ENCODE results near the gene RNU1-3. TPM values are rescaled to one million over a fixed set of nuclear protein-coding genes. Genes with fewer than 3 reads are reported as not detected.
A peak's percentile ranks its signal among the peaks of the same experiment; 100 is the strongest.
"Not testable (repeated sequence)": the region's sequence is repeated elsewhere in the genome, so short reads cannot be mapped to it uniquely, and the experiment has no call there.

The RNU1-3 gene
- total and polyA plus RNA-seq, 2 donors (not counting 1 experiment from before 2014, with no cell fraction given): 4,377 TPM; not detected in 1

- H3K4me2 ChIP-seq (replicated peaks; ENCODE audit: low read depth, low read length, poor library complexity, severe bottlenecking); H3K27me3 Mint-ChIP-seq; POLR2A ChIA-PET; H3K9me3 Mint-ChIP-seq (ENCODE audit: insufficient read depth); H2AFZ ChIP-seq (ENCODE audit: insufficient read depth, low read depth, low read length, poor library complexity, severe bottlenecking); H4K20me1 ChIP-seq (ENCODE audit: control insufficient read depth, insufficient read depth, low read length, poor library complexity, severe bottlenecking); H3K27me3 ChIP-seq (replicated peaks in 1 of 4; ENCODE audit: control extremely low read depth in 1 of 4, control insufficient read depth in 3 of 4, insufficient read depth in 4 of 4, low read length in 3 of 4); DNase-seq; H3K4me3 Mint-ChIP-seq; ATAC-seq (ENCODE audit: low read depth); H3K9ac ChIP-seq (ENCODE audit: low read length); H3K4me3 ChIP-seq (ENCODE audit: control extremely low read depth in 1 of 5, extremely low read depth in 1 of 5, insufficient read depth in 1 of 5, low read depth in 2 of 5, low read length in 4 of 5); H3K9me3 ChIP-seq (ENCODE audit: control extremely low read depth in 1 of 3, control insufficient read depth in 2 of 3, insufficient read depth in 1 of 3, low read length in 2 of 3); H3K36me3 ChIP-seq (replicated peaks in 1 of 2; ENCODE audit: control extremely low read depth in 1 of 2, control insufficient read depth in 1 of 2, extremely low read depth in 1 of 2, insufficient read depth in 2 of 2, low read length in 1 of 2); CTCF ChIA-PET; H3K27ac Mint-ChIP-seq; H3K4me1 Mint-ChIP-seq; H3K27ac ChIP-seq (ENCODE audit: low read length in 2 of 2): not testable (repeated sequence)
- Histone ChIP-seq H3K79me2 (ENCODE audit: control insufficient read depth, insufficient read depth, low read length) (peaks cover 11% of the 10 kb centered on the region), H3K4me1 (ENCODE audit: control insufficient read depth in 2 of 2, insufficient read depth in 2 of 2, low read length in 2 of 2) (peaks cover 7 to 19% of the 10 kb centered on the region in 2 donors)
- 91% methylated on average over 2 of the region's 6 CpGs for WGBS (ENCODE audit: insufficient coverage)
- intact Hi-C loops (cut with micrococcal nuclease): loop anchor here (10.0 kb wide), 2 partner anchors 285 to 1125 kb away; partner anchors contain the start of genes CASP9, DNAJC16 and SZRD1
Measured at GRCh38 chr1:16649390-16649789, 17.4 kb downstream of the RNU1-3 start.

GRCh38 chr1:16648756-16649155 is 18.0 kb downstream of the RNU1-3 start:
- H3K36me3 ChIP-seq (replicated peaks in 1 of 2; ENCODE audit: control extremely low read depth in 1 of 2, control insufficient read depth in 1 of 2, extremely low read depth in 1 of 2, insufficient read depth in 2 of 2, low read length in 1 of 2); H3K27me3 Mint-ChIP-seq; POLR2A ChIA-PET; DNase-seq; ATAC-seq (ENCODE audit: low read depth); H3K9me3 Mint-ChIP-seq (ENCODE audit: insufficient read depth); H3K27ac Mint-ChIP-seq; H3K9ac ChIP-seq (ENCODE audit: low read length); H3K4me2 ChIP-seq (replicated peaks; ENCODE audit: low read depth, low read length, poor library complexity, severe bottlenecking); H3K27ac ChIP-seq (ENCODE audit: low read length in 2 of 2); H3K4me1 Mint-ChIP-seq; H4K20me1 ChIP-seq (ENCODE audit: control insufficient read depth, insufficient read depth, low read length, poor library complexity, severe bottlenecking); H3K4me3 ChIP-seq (ENCODE audit: control extremely low read depth in 1 of 5, extremely low read depth in 1 of 5, insufficient read depth in 1 of 5, low read depth in 2 of 5, low read length in 4 of 5); H2AFZ ChIP-seq (ENCODE audit: insufficient read depth, low read depth, low read length, poor library complexity, severe bottlenecking); H3K9me3 ChIP-seq (ENCODE audit: control extremely low read depth in 1 of 3, control insufficient read depth in 2 of 3, insufficient read depth in 1 of 3, low read length in 2 of 3); CTCF ChIA-PET; H3K27me3 ChIP-seq (replicated peaks in 1 of 4; ENCODE audit: control extremely low read depth in 1 of 4, control insufficient read depth in 3 of 4, insufficient read depth in 4 of 4, low read length in 3 of 4): not testable (repeated sequence)
- intact Hi-C loops (cut with micrococcal nuclease): loop anchor here (10.0 kb wide), 2 partner anchors 284 to 1124 kb away; partner anchors contain the start of genes CASP9, DNAJC16 and SZRD1
- Histone ChIP-seq H3K79me2 (ENCODE audit: control insufficient read depth, insufficient read depth, low read length) (peaks cover 17% of the 10 kb centered on the region), H3K4me1 (ENCODE audit: control insufficient read depth in 2 of 2, insufficient read depth in 2 of 2, low read length in 2 of 2) (peaks cover 11 to 24% of the 10 kb centered on the region in 2 donors)
- H3K4me3 Mint-ChIP-seq: peak overlapping the region; percentile 31
- WGBS (ENCODE audit: insufficient coverage): no CpG with 5 or more reads among the region's 8 CpGs

GRCh38 chr1:16648250-16648649 is 18.5 kb downstream of the RNU1-3 start:
- H3K4me3 Mint-ChIP-seq: peak overlapping the region; percentile 31
- H3K9ac ChIP-seq (ENCODE audit: low read length); H3K4me2 ChIP-seq (replicated peaks; ENCODE audit: low read depth, low read length, poor library complexity, severe bottlenecking); H3K27ac Mint-ChIP-seq; POLR2A ChIA-PET; ATAC-seq (ENCODE audit: low read depth); CTCF ChIA-PET; H3K9me3 ChIP-seq (ENCODE audit: control extremely low read depth in 1 of 3, control insufficient read depth in 2 of 3, insufficient read depth in 1 of 3, low read length in 2 of 3); H3K27ac ChIP-seq (ENCODE audit: low read length in 2 of 2); DNase-seq; H3K4me1 Mint-ChIP-seq; H3K27me3 ChIP-seq (replicated peaks in 1 of 4; ENCODE audit: control extremely low read depth in 1 of 4, control insufficient read depth in 3 of 4, insufficient read depth in 4 of 4, low read length in 3 of 4); H2AFZ ChIP-seq (ENCODE audit: insufficient read depth, low read depth, low read length, poor library complexity, severe bottlenecking); H3K4me3 ChIP-seq (ENCODE audit: control extremely low read depth in 1 of 5, extremely low read depth in 1 of 5, insufficient read depth in 1 of 5, low read depth in 2 of 5, low read length in 4 of 5); H4K20me1 ChIP-seq (ENCODE audit: control insufficient read depth, insufficient read depth, low read length, poor library complexity, severe bottlenecking); H3K36me3 ChIP-seq (replicated peaks in 1 of 2; ENCODE audit: control extremely low read depth in 1 of 2, control insufficient read depth in 1 of 2, extremely low read depth in 1 of 2, insufficient read depth in 2 of 2, low read length in 1 of 2); H3K9me3 Mint-ChIP-seq (ENCODE audit: insufficient read depth); H3K27me3 Mint-ChIP-seq: not testable (repeated sequence)
- intact Hi-C loops (cut with micrococcal nuclease): loop anchor here (10.0 kb wide), 2 partner anchors 283 to 1123 kb away; partner anchors contain the start of genes CASP9, DNAJC16 and SZRD1
- WGBS (ENCODE audit: insufficient coverage): 36% methylated on average over 14 of the region's 32 CpGs
- peaks cover 16 to 29% of the 10 kb centered on the region in 2 donors for H3K4me1 ChIP-seq (ENCODE audit: control insufficient read depth in 2 of 2, insufficient read depth in 2 of 2, low read length in 2 of 2)
- peaks cover 22% of the 10 kb centered on the region for H3K79me2 ChIP-seq (ENCODE audit: control insufficient read depth, insufficient read depth, low read length)
